CD4-positive, alpha-beta T cell (primary cell): Measurements from ENCODE around the gene IL16. TPM values are rescaled to one million over a fixed set of nuclear protein-coding genes. Genes with fewer than 3 reads are reported as not detected.

Experiments
- ATAC-seq: fragments of 200-7000 bp; cut with Tn5 transposase; one replicate; pipeline ENCODE4 v1.10.0; 2022; ENCODE audit warnings: mild to moderate bottlenecking; ENCODE audit not compliant: poor library complexity
- CTCF ChIA-PET: fragments of 350-600 bp; sonication (Branson Sonifier 250); formaldehyde crosslinking; loops from one replicate; lab custom pipeline; 2021; ENCODE audit warnings: antibody characterized with exemption, inconsistent platforms; lab: Charles Lee
- POLR2A ChIA-PET: fragments of 350-600 bp; sonication (Branson Sonifier 250); formaldehyde crosslinking; loops from one replicate; lab custom pipeline; 2021; ENCODE audit warnings: antibody characterized with exemption, inconsistent platforms; lab: Charles Lee
- DNase-seq, 14 experiments: peaks; one replicate each; pipeline ENCODE4 v3.0.0-alpha.2; 2013 to 2020; ENCODE audit warnings: mixed read lengths in 2 of 14
- H3K27ac ChIP-seq, 2 donors: one replicate each; pipeline versions ENCODE4 v1.5.1 to v1.7.0; 2013; ENCODE audit warnings: low read length in 2 of 2, low read depth in 1 of 2, mild to moderate bottlenecking in 1 of 2
- H3K27me3 ChIP-seq, 2 experiments: 1 replicate in 1 of 2; 2 replicates in 1 of 2; pipeline versions ENCODE4 v1.6.1 to v1.7.0; 2013; ENCODE audit warnings: low read length in 2 of 2, control low read depth in 1 of 2, mild to moderate bottlenecking in 1 of 2, moderate library complexity in 1 of 2; ENCODE audit not compliant: insufficient read depth in 2 of 2, control insufficient read depth in 1 of 2
- H3K36me3 ChIP-seq: one replicate; pipeline ENCODE4 v1.6.1; 2013; ENCODE audit warnings: low read length, control low read depth; ENCODE audit not compliant: insufficient read depth
- H3K4me1 ChIP-seq: one replicate; pipeline ENCODE4 v1.6.1; 2013; ENCODE audit warnings: low read length, control low read depth; ENCODE audit not compliant: insufficient read depth
- H3K4me3 ChIP-seq: one replicate; pipeline ENCODE4 v1.5.1; 2013; ENCODE audit warnings: mild to moderate bottlenecking, low read length, moderate library complexity
- H3K9me3 ChIP-seq, 2 experiments: 1 replicate in 1 of 2; 2 replicates in 1 of 2; pipeline versions ENCODE4 v1.6.1 to v1.7.0; 2013; ENCODE audit warnings: low read length in 2 of 2, mild to moderate bottlenecking in 2 of 2, control low read depth in 1 of 2, moderate library complexity in 1 of 2; ENCODE audit not compliant: control insufficient read depth in 1 of 2, insufficient read depth in 1 of 2
- H3K27ac Mint-ChIP-seq: one replicate; pipeline ENCODE4 v1.8.0; 2020; ENCODE audit warnings: mixed read lengths
- H3K27me3 Mint-ChIP-seq: one replicate; pipeline ENCODE4 v1.8.0; 2021; ENCODE audit warnings: mixed read lengths
- H3K36me3 Mint-ChIP-seq: one replicate; pipeline ENCODE4 v1.8.0; 2021; ENCODE audit warnings: low read depth, mixed read lengths
- H3K4me1 Mint-ChIP-seq: one replicate; pipeline ENCODE4 v1.8.0; 2021; ENCODE audit warnings: low read depth, mixed read lengths
- H3K4me3 Mint-ChIP-seq: one replicate; pipeline ENCODE4 v1.8.0; 2020; ENCODE audit warnings: mild to moderate bottlenecking, mixed read lengths
- H3K9me3 Mint-ChIP-seq: one replicate; pipeline ENCODE4 v1.8.0; 2020; ENCODE audit warnings: mixed read lengths
- intact Hi-C, 2 experiments: fragments of 100-400 bp; cut with DNase I in 1 of 2; cut with micrococcal nuclease in 1 of 2; formaldehyde crosslinking; loops; one replicate each; pipeline versions ENCODE4 v1.15.1 to v1.9.0; 2023 to 2025; cut with DNase I, micrococcal nuclease
- total RNA-seq, 174 experiments: library from RNA in 2 of 174; stranded (reverse) in 2 of 174; gene quantifications; one replicate each; pipeline ENCODE4 v1.2.3 and lab custom pipeline; 2021 to 2026
- TF ChIP-seq, protein P1 (sequence below): fragments of 200-600 bp; IDR thresholded peaks from one replicate; pipeline ENCODE4 v1.8.0; 2022; ENCODE audit warnings: antibody characterized with exemption, mild to moderate bottlenecking

Gene IL16
- total RNA-seq, 2 experiments from 2014 or later, result 164 to 168 TPM

- no peak overlapping the region for H3K27ac Mint-ChIP-seq
Observed at GRCh38 chr15:81257435-81257834, 60.8 kb downstream of the IL16 start.

GRCh38 chr15:81258455-81258854 is 61.8 kb downstream of the IL16 start:
- no peaks in the 10 kb centered on the region for H3K4me1 ChIP-seq

More at GRCh38 chr15:81257435-81257834, 60.8 kb downstream of the IL16 start:
- H3K9me3 ChIP-seq, result no peaks in the 10 kb centered on the region
- peaks cover 4 to 10% of the 10 kb centered on the region in 2 experiments for H3K27me3 ChIP-seq
- ChIA-PET POLR2A (no interaction called here), CTCF (interaction anchor here (1.3 kb wide), 1 partner anchor 9 kb away, joined by 3 read pairs; no protein-coding TSS in a partner anchor)
- Mint-ChIP-seq H3K4me1 (no peaks in the 10 kb centered on the region), H3K36me3 (no peaks in the 10 kb centered on the region), H3K27me3 (peaks cover 23% of the 10 kb centered on the region), H3K4me3 (no peak overlapping the region), H3K9me3 (no peaks in the 10 kb centered on the region)
- no peak overlapping the region for H3K4me3 ChIP-seq
- no peak for ATAC-seq
- intact Hi-C loops, result no loop called here
- no peak overlapping the region for H3K27ac ChIP-seq
- no peaks in the 10 kb centered on the region for H3K36me3 ChIP-seq
- TF ChIP-seq, protein P1, sequence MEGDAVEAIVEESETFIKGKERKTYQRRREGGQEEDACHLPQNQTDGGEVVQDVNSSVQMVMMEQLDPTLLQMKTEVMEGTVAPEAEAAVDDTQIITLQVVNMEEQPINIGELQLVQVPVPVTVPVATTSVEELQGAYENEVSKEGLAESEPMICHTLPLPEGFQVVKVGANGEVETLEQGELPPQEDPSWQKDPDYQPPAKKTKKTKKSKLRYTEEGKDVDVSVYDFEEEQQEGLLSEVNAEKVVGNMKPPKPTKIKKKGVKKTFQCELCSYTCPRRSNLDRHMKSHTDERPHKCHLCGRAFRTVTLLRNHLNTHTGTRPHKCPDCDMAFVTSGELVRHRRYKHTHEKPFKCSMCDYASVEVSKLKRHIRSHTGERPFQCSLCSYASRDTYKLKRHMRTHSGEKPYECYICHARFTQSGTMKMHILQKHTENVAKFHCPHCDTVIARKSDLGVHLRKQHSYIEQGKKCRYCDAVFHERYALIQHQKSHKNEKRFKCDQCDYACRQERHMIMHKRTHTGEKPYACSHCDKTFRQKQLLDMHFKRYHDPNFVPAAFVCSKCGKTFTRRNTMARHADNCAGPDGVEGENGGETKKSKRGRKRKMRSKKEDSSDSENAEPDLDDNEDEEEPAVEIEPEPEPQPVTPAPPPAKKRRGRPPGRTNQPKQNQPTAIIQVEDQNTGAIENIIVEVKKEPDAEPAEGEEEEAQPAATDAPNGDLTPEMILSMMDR, result no peak
- no peak for DNase-seq
- H3K4me1 ChIP-seq, result no peaks in the 10 kb centered on the region

GRCh38 chr15:81259760-81260298 is 63.1 kb downstream of the IL16 start:
- ATAC-seq (no peak), DNase-seq (no peak)
- POLR2A ChIA-PET, result no interaction called here
- TF ChIP-seq, protein P1, result no peak
- Histone ChIP-seq H3K36me3 (no peaks in the 10 kb centered on the region), H3K4me1 (no peaks in the 10 kb centered on the region), H3K27me3 (peaks cover 0 to 7% of the 10 kb centered on the region in 2 experiments), H3K4me3 (no peak overlapping the region), H3K9me3 (no peaks in the 10 kb centered on the region), H3K27ac (no peak overlapping the region)
- H3K4me1 Mint-ChIP-seq, result no peaks in the 10 kb centered on the region
- no peaks in the 10 kb centered on the region for H3K9me3 Mint-ChIP-seq
- peaks cover 18% of the 10 kb centered on the region for H3K27me3 Mint-ChIP-seq
- no peak overlapping the region for H3K27ac Mint-ChIP-seq
- intact Hi-C loops, result no loop called here
- CTCF ChIA-PET, result no interaction called here
- H3K36me3 Mint-ChIP-seq, result no peaks in the 10 kb centered on the region
- no peak overlapping the region for H3K4me3 Mint-ChIP-seq

More at GRCh38 chr15:81258455-81258854, 61.8 kb downstream of the IL16 start:
- CTCF ChIA-PET, result interaction anchor here (1.3 kb wide), 1 partner anchor 8 kb away, joined by 3 read pairs; no protein-coding TSS in a partner anchor
- Histone ChIP-seq H3K4me3 (no peak overlapping the region), H3K27me3 (peaks cover 4 to 10% of the 10 kb centered on the region in 2 experiments), H3K36me3 (no peaks in the 10 kb centered on the region), H3K9me3 (no peaks in the 10 kb centered on the region), H3K27ac (no peak overlapping the region)
- no peak for DNase-seq
- no peak for ATAC-seq
- intact Hi-C loops, result no loop called here
- peaks cover 20% of the 10 kb centered on the region for H3K27me3 Mint-ChIP-seq
- H3K27ac Mint-ChIP-seq, result no peak overlapping the region
- POLR2A ChIA-PET, result no interaction called here
- no peaks in the 10 kb centered on the region for H3K4me1 Mint-ChIP-seq
- H3K36me3 Mint-ChIP-seq, result no peaks in the 10 kb centered on the region
- TF ChIP-seq, protein P1, result no peak
- H3K4me3 Mint-ChIP-seq, result no peak overlapping the region
- H3K9me3 Mint-ChIP-seq, result no peaks in the 10 kb centered on the region
